ENCODE measurements around the gene BTBD9.

BTBD9 gene

GRCh38 chr6:38508286-38508685 is 131.4 kb downstream of the BTBD9 start:
- DNase-seq (ENCODE audit: low read depth, low spot score): no peak

- DNase-seq (ENCODE audit: low read depth, low spot score): no peak
Measured at GRCh38 chr6:38507173-38507572, 132.6 kb downstream of the BTBD9 start.

- no peak for DNase-seq (ENCODE audit: low read depth, low spot score)
Measured at GRCh38 chr6:38505826-38506225, 133.9 kb downstream of the BTBD9 start.

GRCh38 chr6:38504996-38505395 is 134.7 kb downstream of the BTBD9 start:
- DNase-seq (ENCODE audit: low read depth, low spot score): no peak

GRCh38 chr6:38503960-38504682 is 135.6 kb downstream of the BTBD9 start:
- DNase-seq (ENCODE audit: low read depth, low spot score): no peak

GRCh38 chr6:38503032-38503773 is 136.5 kb downstream of the BTBD9 start:
- DNase-seq (ENCODE audit: low read depth, low spot score): no peak

GRCh38 chr6:38502423-38502822 is 137.3 kb downstream of the BTBD9 start:
- no peak for DNase-seq (ENCODE audit: low read depth, low spot score)

GRCh38 chr6:38501931-38502330 is 137.8 kb downstream of the BTBD9 start:
- no peak for DNase-seq (ENCODE audit: low read depth, low spot score)

GRCh38 chr6:38499529-38500096 is 140.1 kb downstream of the BTBD9 start:
- no peak for DNase-seq (ENCODE audit: low read depth, low spot score)

- DNase-seq (ENCODE audit: low read depth, low spot score): no peak
Measured at GRCh38 chr6:38498805-38499445, 140.8 kb downstream of the BTBD9 start.

- no peak for DNase-seq (ENCODE audit: low read depth, low spot score)
Measured at GRCh38 chr6:38498085-38498484, 141.6 kb downstream of the BTBD9 start.

GRCh38 chr6:38497546-38497945 is 142.2 kb downstream of the BTBD9 start:
- no peak for DNase-seq (ENCODE audit: low read depth, low spot score)

- DNase-seq (ENCODE audit: low read depth, low spot score): no peak
Measured at GRCh38 chr6:38495922-38496635, 143.7 kb downstream of the BTBD9 start.

GRCh38 chr6:38495518-38495917 is 144.2 kb downstream of the BTBD9 start:
- DNase-seq (ENCODE audit: low read depth, low spot score): no peak

- DNase-seq (ENCODE audit: low read depth, low spot score): peak; percentile 67
Measured at GRCh38 chr6:38493931-38494547, 145.7 kb downstream of the BTBD9 start.

GRCh38 chr6:38492031-38492430 is 147.7 kb downstream of the BTBD9 start:
- DNase-seq (ENCODE audit: low read depth, low spot score): no peak

- DNase-seq (ENCODE audit: low read depth, low spot score): no peak
Measured at GRCh38 chr6:38489951-38490350, 149.8 kb downstream of the BTBD9 start.

- no peak for DNase-seq (ENCODE audit: low read depth, low spot score)
Measured at GRCh38 chr6:38487423-38487822, 152.3 kb downstream of the BTBD9 start.

GRCh38 chr6:38485488-38485887 is 154.2 kb downstream of the BTBD9 start:
- DNase-seq (ENCODE audit: low read depth, low spot score): no peak

GRCh38 chr6:38484656-38485055 is 155.1 kb downstream of the BTBD9 start:
- DNase-seq (ENCODE audit: low read depth, low spot score): no peak

GRCh38 chr6:38483526-38483925 is 156.2 kb downstream of the BTBD9 start:
- no peak for DNase-seq (ENCODE audit: low read depth, low spot score)
